ENCODE data around the gene HOXA2.

HOXA2 gene

DNA sequence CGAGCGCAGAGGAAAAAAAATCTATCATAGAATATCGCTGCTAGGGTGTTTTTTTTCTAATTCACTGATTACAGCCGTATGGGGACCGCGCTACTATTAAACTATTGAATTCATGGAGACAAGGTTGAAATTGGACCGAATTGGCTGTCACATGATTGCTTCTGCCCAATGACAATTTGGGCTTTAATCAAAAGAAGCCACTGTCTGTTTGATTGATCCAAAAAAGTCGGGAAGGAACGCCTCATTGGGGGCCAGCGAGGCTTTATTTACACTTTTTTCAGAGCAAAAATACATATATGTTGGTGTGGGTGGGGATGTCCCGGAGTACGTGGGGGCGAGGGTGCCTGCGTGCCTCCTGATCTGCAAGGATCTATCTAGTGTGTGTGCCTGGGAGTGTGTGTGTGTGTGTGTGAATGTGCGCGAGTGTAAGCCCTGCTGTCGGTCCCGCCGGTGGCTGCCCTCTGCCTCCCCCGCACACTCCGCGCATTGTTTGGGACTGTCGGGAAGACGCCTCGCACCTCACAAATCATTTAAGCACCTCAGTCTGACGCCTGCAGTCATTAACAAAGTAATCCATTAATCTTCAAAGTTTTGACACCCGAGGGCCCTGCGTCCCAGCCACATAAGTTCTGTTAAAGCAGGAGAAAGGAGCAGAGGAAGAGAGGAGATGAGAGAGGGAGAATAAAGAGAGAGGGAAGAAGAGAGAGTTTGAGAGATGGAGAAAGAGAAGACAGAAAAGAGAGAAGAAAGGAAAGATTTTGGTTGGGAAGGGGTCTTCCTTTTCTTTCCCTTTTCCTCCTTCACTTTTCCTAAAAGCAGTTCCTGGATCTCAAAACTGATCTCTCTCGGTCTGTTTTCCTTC is at the start of gene HOXA2:
TSS of gene HOXA2 (minus strand) at position 103 of the 862 bp plus-strand sequence. CDS start 183 bp downstream, outside the sequence.
- no peak for FAIRE-seq

DNA sequence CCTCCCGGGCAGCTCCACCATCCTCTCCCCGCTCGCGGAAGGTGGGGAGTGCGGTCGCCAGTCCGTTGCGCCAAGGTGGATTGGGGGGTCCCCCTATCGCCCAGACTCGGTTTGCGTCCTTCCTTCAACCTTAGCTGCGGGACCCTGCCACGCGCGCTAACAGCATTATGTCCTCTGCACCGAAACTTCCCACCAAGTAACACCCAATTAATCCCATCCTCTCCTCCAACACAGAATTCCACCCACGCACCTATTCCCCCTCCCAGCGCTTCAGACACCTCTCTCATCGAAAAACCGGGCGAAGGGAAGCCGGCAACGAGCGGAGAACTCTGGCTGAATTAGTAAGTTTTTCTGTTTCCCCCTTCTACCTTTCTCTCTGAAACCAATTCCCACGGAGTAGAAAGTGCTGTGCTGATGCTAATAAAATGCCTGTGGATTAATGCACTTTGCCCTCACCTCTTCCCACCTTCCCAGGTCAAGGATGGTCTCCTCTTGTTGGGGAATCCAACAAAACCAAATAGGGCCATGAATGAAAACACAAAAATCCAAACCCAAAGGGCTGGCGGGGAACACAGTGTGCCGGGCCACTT is 49.0 kb upstream of the HOXA2 start:
- FAIRE-seq, result no peak

- no peak for FAIRE-seq
These were observed 48.3 kb upstream of the HOXA2 start for GRCh38 chr7:27150568-27151340.

DNA sequence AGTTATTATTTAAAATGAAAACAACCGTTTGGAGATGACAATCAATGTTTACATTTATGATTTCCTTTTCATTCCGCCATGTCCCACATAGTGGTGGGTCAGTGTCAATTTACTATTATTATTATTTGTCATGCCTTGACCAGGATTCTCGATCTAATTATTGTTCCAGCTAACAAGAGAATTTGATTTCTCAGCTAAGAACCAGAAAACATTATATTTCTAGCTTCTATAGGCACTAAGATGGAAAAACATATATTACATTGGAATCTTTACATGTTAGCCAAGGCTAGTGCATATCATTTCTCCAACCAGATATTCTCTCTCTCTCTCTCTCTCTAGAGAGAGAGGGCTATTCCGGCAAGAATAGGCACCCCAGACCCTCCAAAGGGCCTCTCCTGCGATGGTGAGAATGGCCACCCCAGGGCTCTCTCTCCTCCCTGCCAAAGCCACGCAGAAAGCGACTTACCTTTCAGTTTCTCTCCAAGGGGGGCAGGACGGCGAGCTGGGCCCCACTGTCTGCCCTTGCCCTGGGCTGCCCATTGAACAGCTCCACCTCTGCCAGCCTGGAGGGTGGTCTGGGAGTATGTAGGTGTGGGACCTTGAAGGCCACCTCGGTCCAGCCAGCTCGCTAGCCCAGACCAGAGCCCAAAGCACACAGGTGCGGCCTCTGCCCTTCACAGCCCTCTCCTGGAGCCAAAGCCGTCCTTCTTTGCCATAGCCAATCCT is 47.5 kb upstream of the HOXA2 start:
- no peak for FAIRE-seq

DNA sequence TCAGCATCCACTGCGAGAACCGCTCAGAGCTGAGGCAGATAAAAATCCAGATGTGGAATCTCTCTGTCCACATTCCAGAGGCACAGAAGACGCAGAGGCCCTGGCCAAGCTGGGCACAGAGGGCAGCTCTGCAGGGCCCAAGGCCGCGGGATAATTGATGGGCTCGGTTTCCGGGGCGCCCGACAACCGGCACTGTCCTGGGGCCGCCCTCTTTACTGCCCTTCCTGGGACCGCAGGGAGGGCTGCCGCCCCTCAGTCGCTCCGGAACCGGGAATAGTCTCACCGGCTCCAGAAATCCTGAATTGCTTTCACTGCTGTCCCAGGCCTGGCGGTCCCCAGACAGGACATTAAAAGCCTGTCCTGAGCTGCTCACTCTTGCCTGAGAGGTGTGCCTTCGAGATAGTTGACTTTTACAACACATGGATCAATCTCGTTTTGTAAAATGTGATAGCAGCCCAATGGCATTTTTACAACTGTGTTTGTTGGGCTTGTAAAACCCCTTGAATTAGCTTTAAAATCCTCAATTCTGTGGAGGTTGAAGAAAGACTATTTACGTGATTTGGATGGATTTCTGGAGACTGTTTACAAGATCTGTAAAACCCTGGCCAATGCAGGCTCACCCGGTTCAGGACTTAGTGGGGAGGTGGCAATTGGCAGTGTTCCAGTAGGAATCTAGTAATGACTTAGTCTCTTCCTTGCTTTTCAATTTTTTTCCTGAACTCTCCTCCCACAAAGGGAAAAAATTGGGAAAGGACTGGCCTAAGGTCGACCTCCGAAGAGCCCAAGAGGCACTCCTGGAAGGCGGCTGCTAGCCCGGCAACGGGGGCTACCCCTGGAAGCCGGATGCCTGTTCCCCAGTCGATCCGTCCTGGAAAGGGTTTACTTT is 46.5 kb upstream of the HOXA2 start:
- no peak for FAIRE-seq

DNA sequence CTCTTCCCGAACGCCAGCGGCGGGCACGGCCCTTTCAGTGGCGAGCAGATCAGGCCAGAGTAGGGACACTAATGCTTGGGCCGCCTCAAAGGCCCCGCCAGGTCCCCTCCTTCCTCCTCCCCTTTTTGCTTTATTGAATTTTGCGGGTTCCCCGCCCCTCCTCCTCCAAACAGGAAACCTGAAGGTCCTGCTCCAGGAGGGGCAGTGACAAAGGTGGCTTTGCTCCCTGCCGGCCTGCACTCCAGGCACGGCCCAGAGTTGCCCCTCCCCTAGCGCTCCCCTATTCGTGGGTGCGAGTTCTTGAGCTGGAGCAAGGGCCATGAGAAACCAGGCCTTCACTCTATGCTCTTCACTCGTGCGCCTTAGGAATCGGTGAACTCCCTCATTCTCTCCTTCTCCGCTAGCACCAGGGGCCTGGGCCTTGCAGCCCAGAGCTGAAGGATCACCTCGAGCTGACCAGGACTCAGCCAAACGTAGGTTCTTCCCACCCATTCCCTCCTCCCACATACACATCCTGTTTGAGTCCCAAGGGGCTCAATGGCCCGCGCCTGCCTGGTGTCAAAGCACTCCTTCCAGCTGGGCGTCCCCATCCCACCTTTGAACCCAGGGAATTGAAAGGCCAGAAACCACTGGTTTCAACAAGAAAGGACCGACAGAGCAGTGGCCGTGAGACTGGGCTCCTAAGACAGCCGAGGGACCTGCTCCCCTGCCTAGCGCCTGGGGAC is 45.7 kb upstream of the HOXA2 start:
- FAIRE-seq, result no peak

- FAIRE-seq, result no peak
These were observed 44.9 kb upstream of the HOXA2 start, which contains the start of gene HOXA6 for GRCh38 chr7:27147199-27148030. TSS of gene HOXA6 (minus strand) at chr7:27147774. CDS start at chr7:27147749, 25 bp downstream.

DNA sequence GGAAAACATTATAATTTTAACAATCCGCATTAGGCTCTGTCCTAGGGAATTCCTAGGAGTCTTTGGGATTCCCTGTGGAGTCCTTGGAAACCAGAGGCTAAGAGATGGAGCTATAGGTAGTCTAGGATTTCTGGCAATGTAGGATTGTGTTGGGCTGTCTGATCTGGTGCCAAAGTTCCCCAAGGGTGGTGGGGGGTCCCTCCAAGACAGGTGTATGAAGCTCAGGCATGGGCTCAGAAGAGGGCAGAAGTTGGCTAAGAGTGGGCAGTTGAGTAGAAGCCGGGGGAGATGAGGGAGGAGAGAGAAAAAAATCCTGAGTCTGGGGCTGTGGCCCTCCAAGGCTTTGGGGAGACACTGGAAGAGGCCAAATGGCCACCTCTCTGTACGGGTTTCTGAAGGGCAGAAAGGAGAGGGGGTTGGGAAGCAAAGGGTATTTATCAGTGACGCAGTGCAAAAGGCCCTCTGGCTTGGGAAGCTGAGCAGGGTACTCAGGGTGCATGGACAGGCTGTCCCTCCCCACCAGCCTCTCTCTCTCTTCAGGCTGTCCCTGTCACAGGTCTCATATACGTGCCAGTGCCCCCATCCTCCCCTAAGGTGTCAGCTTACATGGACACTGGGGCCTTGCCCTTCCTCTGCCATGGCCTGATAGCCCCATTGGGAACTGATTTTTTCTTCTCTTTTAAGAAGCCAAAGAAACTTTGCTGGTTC is 44.2 kb upstream of the HOXA2 start:
- FAIRE-seq, result no peak

DNA sequence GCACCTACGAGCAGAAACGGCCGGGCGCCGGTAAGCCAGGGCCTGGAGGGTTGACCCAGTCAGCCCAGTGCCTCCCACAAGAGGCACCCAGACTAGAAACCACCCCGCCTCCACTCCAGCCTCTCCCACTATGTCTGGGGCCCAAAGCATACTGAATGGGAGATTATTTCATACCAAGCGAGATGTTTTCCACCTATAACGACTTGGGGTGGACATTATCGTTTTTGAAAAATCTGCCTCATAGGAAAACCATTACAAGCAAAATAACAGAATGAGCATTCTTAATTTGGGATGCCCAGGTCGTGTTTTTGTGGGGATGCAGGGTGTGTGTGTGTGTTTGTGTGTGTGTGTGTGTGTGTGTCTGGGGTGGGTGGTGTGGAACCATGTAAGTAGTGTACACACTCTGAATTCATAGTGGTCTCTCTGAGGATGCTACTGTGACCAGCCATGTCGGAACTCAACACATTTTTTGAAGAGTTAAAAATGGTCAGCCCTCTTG is 43.5 kb upstream of the HOXA2 start:
- no peak for FAIRE-seq

- FAIRE-seq, result no peak
These were observed 42.9 kb upstream of the HOXA2 start for GRCh38 chr7:27145165-27145913.

GRCh38 chr7:27144781-27145164 is 42.3 kb upstream of the HOXA2 start:
- FAIRE-seq, result no peak

GRCh38 chr7:27143950-27144780 is 41.7 kb upstream of the HOXA2 start:
- no peak for FAIRE-seq

DNA sequence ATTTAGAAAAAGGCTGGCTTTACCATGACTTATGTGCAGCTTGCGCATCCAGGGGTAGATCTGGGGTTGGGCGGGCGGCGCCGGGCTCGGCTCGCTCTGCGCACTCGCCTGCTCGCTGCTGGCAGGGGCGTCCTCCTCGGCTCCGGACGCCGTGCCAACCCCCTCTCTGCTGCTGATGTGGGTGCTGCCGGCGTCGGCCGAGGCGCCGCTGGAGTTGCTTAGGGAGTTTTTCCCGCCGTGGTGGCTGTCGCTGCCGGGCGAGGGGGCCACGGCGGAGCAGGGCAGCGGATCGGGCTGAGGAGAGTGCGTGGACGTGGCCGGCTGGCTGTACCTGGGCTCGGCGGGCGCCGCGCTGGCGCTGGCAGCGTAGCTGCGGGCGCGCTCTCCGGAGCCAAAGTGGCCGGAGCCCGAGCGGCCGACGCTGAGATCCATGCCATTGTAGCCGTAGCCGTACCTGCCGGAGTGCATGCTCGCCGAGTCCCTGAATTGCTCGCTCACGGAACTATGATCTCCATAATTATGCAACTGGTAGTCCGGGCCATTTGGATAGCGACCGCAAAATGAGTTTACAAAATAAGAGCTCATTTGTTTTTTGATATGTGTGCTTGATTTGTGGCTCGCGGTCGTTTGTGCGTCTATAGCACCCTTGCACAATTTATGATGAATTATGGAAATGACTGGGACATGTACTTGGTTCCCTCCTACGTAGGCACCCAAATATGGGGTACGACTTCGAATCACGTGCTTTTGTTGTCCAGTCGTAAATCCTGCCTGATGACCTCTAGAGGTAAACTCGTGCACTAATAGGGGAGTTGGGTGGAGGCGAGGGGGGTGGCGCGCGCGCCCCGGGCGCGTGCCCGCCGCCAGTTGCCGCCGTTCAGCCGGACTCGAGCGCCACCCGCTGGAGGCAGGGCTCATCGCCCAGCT is 40.8 kb upstream of the HOXA2 start, which contains the start of gene HOXA5:
TSS of gene HOXA5 (minus strand) at position 659 of the 927 bp plus-strand sequence. CDS start at position 585, 74 bp downstream.
- no peak for FAIRE-seq

DNA sequence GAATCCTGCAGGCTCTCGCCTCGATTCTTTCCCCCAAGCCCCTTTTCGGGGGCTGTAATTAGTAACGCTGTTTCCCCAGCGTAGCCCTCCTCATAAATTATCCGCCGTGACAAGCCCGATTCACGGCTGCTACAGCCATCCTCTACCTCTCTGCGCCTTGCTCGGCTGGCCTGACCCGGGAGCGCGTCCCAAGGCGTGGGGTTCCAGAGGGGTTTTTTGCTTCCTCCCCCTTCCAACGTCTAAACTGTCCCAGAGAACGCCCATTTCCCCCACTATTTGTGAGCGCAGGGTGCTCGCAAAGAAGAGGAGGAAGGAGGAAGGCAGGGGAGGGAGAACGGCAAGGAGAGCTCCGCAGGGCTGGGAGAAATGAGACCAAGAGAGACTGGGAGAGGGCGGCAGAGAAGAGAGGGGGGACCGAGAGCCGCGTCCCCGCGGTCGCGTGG is 40.1 kb upstream of the HOXA2 start:
- no peak for FAIRE-seq

GRCh38 chr7:27141923-27142579 is 39.6 kb upstream of the HOXA2 start:
- FAIRE-seq, result no peak

Measured in TTC549 (cell line).